ENCODE measurements around the gene CALML5.

DNA sequence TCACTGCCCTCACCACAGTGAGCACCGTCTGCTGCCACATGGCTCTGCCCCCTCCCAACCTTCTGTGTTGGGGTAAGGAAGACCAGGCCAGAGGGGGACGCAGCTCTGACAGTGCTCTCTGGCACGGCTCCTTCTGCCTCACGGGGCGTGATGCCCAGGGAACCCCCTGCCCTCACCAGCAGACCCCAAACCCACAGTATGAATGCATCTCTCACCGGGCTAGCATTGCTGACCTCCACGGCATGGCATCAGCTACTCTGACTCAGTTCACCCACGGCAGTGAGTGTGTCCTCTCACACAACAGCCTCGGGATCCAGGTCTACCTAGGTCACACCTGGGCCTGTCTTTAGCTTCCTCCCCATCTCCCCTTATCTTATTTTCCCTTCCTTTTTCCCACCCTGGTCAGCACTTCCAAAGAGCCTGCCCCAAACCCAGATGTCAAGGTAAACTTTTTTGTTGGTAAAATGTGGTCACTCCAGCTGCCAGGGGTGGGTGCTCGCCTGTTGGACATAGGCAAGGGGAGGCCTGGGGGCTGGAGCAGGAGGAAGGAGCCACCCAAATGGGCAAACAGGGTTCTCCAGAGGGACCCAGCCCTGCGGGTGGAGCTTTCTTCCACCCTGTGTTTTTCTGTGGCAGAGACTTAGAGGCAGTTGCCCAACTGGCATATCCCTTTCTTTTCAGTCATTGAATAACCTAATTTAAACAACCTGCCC lies 29.8 kb upstream of the CALML5 start:
- TF ChIP-seq CTCF (conservative IDR thresholded peaks at IDR 0.05; ENCODE audit: low read length) (no peak), EZH2phosphoT487 (IDR thresholded peaks at IDR 0.05; ENCODE audit: borderline replicate concordance, low read depth, low read length) (no peak)
